Measurements from ENCODE around the gene ZNF329. TPM values are rescaled to one million over a fixed set of nuclear protein-coding genes. Genes with fewer than 3 reads are reported as not detected.

The ZNF329 gene
- polyA plus RNA-seq, 1 of the 3 experiments (the other 2 are of a cell fraction): 3.6 TPM

- 31% methylated on average over 35 of the region's 77 CpGs for WGBS (ENCODE audit: low lambda C conversion rate)
- no peak overlapping the region for H3K4me2 ChIP-seq
- no peak overlapping the region for H2AFZ ChIP-seq (ENCODE audit: low read depth)
- H3K79me2 ChIP-seq (ENCODE audit: insufficient read depth): no peaks in the 10 kb centered on the region
- no peaks in the 10 kb centered on the region for H3F3A ChIP-seq (replicated peaks; ENCODE audit: insufficient read depth)
- no peak overlapping the region for H3K9ac ChIP-seq
- no peaks in the 10 kb centered on the region for H3K9me2 ChIP-seq
- H4K20me1 ChIP-seq (ENCODE audit: insufficient read depth): no peaks in the 10 kb centered on the region
- H3K9me3 ChIP-seq: no peaks in the 10 kb centered on the region
- no peaks in the 10 kb centered on the region for H3K4me1 ChIP-seq (ENCODE audit: control insufficient read depth in 1 of 2, insufficient read depth in 2 of 2, low read depth in 1 of 2, low read length in 1 of 2)
- TF ChIP-seq MEF2A (IDR thresholded peaks at IDR 0.05; ENCODE audit: borderline replicate concordance, low read depth): no peak
- TF ChIP-seq YY1 (IDR thresholded peaks at IDR 0.05; ENCODE audit: low read depth): no peak
- TF ChIP-seq USF2 (IDR thresholded peaks at IDR 0.05; ENCODE audit: borderline replicate concordance, low read depth, low read length): no peak
- ChIA-PET POLR2A (no interaction called here), CTCF (no interaction called here)
- H3K36me3 ChIP-seq (replicated peaks in 1 of 2; ENCODE audit: control insufficient read depth in 1 of 2, insufficient read depth in 2 of 2, low read length in 1 of 2): no peaks in the 10 kb centered on the region
- H3K4me3 ChIP-seq (ENCODE audit: low read depth in 2 of 2, low read length in 1 of 2): no peak overlapping the region
- no peak overlapping the region for H3K27ac ChIP-seq (ENCODE audit: low read depth in 2 of 2, low read length in 1 of 2)
- H3K27me3 ChIP-seq (ENCODE audit: insufficient read depth): no peaks in the 10 kb centered on the region
- DNase-seq: peak; percentile 24
Observed at GRCh38 chr19:58117841-58118575, 32.6 kb downstream of the ZNF329 start.

GRCh38 chr19:58108546-58108817, 42.1 kb downstream of the ZNF329 start:
- Histone ChIP-seq H3K27me3 (ENCODE audit: insufficient read depth) (no peaks in the 10 kb centered on the region), H2AFZ (ENCODE audit: low read depth) (no peak overlapping the region), H3K9me3 (peaks cover 24% of the 10 kb centered on the region; the same call in 1 of the 2 replicates), H3K4me3 (ENCODE audit: low read depth in 2 of 2, low read length in 1 of 2) (no peak overlapping the region), H3K4me1 (ENCODE audit: control insufficient read depth in 1 of 2, insufficient read depth in 2 of 2, low read depth in 1 of 2, low read length in 1 of 2) (no peaks in the 10 kb centered on the region), H3K9me2 (no peaks in the 10 kb centered on the region), H3K27ac (ENCODE audit: low read depth in 2 of 2, low read length in 1 of 2) (no peak overlapping the region), H3F3A (replicated peaks; ENCODE audit: insufficient read depth) (no peaks in the 10 kb centered on the region), H4K20me1 (ENCODE audit: insufficient read depth) (no peaks in the 10 kb centered on the region), H3K36me3 (replicated peaks in 1 of 2; ENCODE audit: control insufficient read depth in 1 of 2, insufficient read depth in 2 of 2, low read length in 1 of 2) (no peaks in the 10 kb centered on the region), H3K4me2 (no peak overlapping the region), H3K79me2 (ENCODE audit: insufficient read depth) (no peaks in the 10 kb centered on the region), H3K9ac (no peak overlapping the region)
- DNase-seq: no peak
- ChIA-PET CTCF (no interaction called here), POLR2A (no interaction called here)
- 33% methylated on average over 3 of the region's 3 CpGs for WGBS (ENCODE audit: low lambda C conversion rate)
- TF ChIP-seq FOXJ3 (CRISPR knock-in tag; IDR thresholded peaks at IDR 0.05) (no peak), TAF1 (IDR thresholded peaks at IDR 0.05; ENCODE audit: borderline replicate concordance, low read depth, low read length) (no peak), RCOR1 (IDR thresholded peaks at IDR 0.05; ENCODE audit: low read length) (no peak), NFIC (IDR thresholded peaks at IDR 0.05; ENCODE audit: borderline replicate concordance) (no peak), FOXM1 (IDR thresholded peaks at IDR 0.05; ENCODE audit: low read depth) (no peak), JUND (IDR thresholded peaks at IDR 0.05) (no peak), IRF3 (IDR thresholded peaks at IDR 0.05; ENCODE audit: low read depth, low read length) (no peak), ZBTB33 (IDR thresholded peaks at IDR 0.05; ENCODE audit: borderline replicate concordance, low read depth) (no peak), USF1 (IDR thresholded peaks at IDR 0.05; ENCODE audit: borderline replicate concordance, low read depth) (no peak), TCF12 (IDR thresholded peaks at IDR 0.05) (no peak), FOSL2 (IDR thresholded peaks at IDR 0.05; ENCODE audit: borderline replicate concordance, low read depth) (no peak), POLR2AphosphoS5 (IDR thresholded peaks at IDR 0.05; ENCODE audit: low read depth, low read length) (no peak), ELF1 (IDR thresholded peaks at IDR 0.05) (no peak), EZH2phosphoT487 (IDR thresholded peaks at IDR 0.05; ENCODE audit: borderline replicate concordance, low read depth) (no peak), NRF1 (IDR thresholded peaks at IDR 0.05; ENCODE audit: low read depth, low read length) (no peak), CTCF (IDR thresholded peaks at IDR 0.05) (no peak), SMC3 (IDR thresholded peaks at IDR 0.05; ENCODE audit: low read depth, low read length) (no peak), MEF2A (IDR thresholded peaks at IDR 0.05; ENCODE audit: borderline replicate concordance, low read depth) (no peak), RAD21 (IDR thresholded peaks at IDR 0.05; ENCODE audit: low read length) (no peak)
